ENCODE results near the gene ARHGAP22. TPM values are rescaled to one million over a fixed set of nuclear protein-coding genes. Genes with fewer than 3 reads are reported as not detected.

ARHGAP22 gene
- total RNA-seq, 1 donor from 2014 or later = 64.5 TPM

GRCh38 chr10:48406658-48407057 is 198.2 kb downstream of the ARHGAP22 start:
- no peak for DNase-seq (ENCODE audit: extremely low read depth, low read depth, low spot score)

- DNase-seq (ENCODE audit: extremely low read depth, low read depth, low spot score) = no peak
Measured at GRCh38 chr10:48406204-48406603, 198.7 kb downstream of the ARHGAP22 start.

- DNase-seq (ENCODE audit: extremely low read depth, low read depth, low spot score) = no peak
Measured at GRCh38 chr10:48404646-48405045, 200.2 kb downstream of the ARHGAP22 start.

- DNase-seq (ENCODE audit: extremely low read depth, low read depth, low spot score) = no peak
Measured at GRCh38 chr10:48400850-48401220, 204.0 kb downstream of the ARHGAP22 start.

- no peak for DNase-seq (ENCODE audit: extremely low read depth, low read depth, low spot score)
Measured at GRCh38 chr10:48400129-48400849, 204.6 kb downstream of the ARHGAP22 start.

- no peak for DNase-seq (ENCODE audit: extremely low read depth, low read depth, low spot score)
Measured at GRCh38 chr10:48399551-48399950, 205.3 kb downstream of the ARHGAP22 start.

- no peak for DNase-seq (ENCODE audit: extremely low read depth, low read depth, low spot score)
Measured at GRCh38 chr10:48399056-48399541, 205.8 kb downstream of the ARHGAP22 start.

- no peak for DNase-seq (ENCODE audit: extremely low read depth, low read depth, low spot score)
Measured at GRCh38 chr10:48398261-48398660, 206.6 kb downstream of the ARHGAP22 start.

Other genes starting within 250 kb of the ARHGAP22 start
- 0.41 and 1.1 TPM in 2 replicates for gene WDFY4, start 79.8 kb upstream of the ARHGAP22 start, total RNA-seq